ENCODE data around the gene OR2H1.

The OR2H1 gene

DNA sequence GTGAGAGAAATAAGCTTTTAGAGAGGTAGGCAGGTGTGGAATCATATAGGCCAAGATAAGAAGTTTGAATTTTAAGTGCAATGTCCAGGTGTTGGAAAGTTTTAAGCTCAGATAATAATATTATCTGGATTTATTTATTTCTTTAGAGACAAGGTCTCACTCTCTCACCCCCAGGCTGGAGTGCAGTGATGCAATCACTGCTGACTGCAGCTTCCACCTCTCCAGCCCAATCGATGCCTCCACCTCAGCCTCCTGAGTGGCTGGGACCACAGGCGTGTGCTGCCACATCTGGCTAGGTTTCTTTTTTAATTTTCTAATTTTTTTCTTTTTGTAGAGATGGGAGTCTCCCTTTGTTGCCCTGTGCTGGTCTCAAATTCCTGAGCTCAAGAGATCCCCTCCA is 36.3 kb downstream of the OR2H1 start:
- H3K23ac ChIP-seq (ENCODE audit: low read length in 2 of 2) = no peak overlapping the region
- no peak overlapping the region for H2BK120ac ChIP-seq (ENCODE audit: low read depth, low read length)
- H2BK12ac ChIP-seq (ENCODE audit: low read length in 2 of 2) = no peak overlapping the region
- no peak overlapping the region for H3K14ac ChIP-seq (ENCODE audit: low read length in 2 of 2)
- H2BK15ac ChIP-seq (ENCODE audit: low read depth, poor library complexity, severe bottlenecking) = no peak overlapping the region
- no peak overlapping the region for H3K18ac ChIP-seq (ENCODE audit: low read depth in 1 of 2, low read length in 2 of 2)
- H3K9me3 ChIP-seq (ENCODE audit: control insufficient read depth, low read length) = no peaks in the 10 kb centered on the region
- H3K27ac ChIP-seq (ENCODE audit: low read length, poor library complexity, severe bottlenecking) = no peak overlapping the region
- H3K79me1 ChIP-seq (replicated peaks; ENCODE audit: low read length, poor library complexity, severe bottlenecking) = no peaks in the 10 kb centered on the region
- no peaks in the 10 kb centered on the region for H3K36me3 ChIP-seq (ENCODE audit: control insufficient read depth in 1 of 2, insufficient read depth in 2 of 2, low read depth in 1 of 2, low read length in 2 of 2)
- H3K4me3 ChIP-seq (ENCODE audit: insufficient read depth in 1 of 2, low read depth in 1 of 2, low read length in 2 of 2) = no peak overlapping the region
- no peaks in the 10 kb centered on the region for H3K4me1 ChIP-seq (ENCODE audit: control insufficient read depth, insufficient read depth, low read depth, low read length)
- WGBS = 100% methylated on average over 1 of the region's 2 CpGs
- H2AK5ac ChIP-seq (ENCODE audit: low read length, severe bottlenecking) = no peak overlapping the region
- H3K4me2 ChIP-seq (ENCODE audit: low read length, poor library complexity, severe bottlenecking) = no peak overlapping the region
- no peak overlapping the region for H2AFZ ChIP-seq (ENCODE audit: low read depth, low read length)
- no peak overlapping the region for H4K8ac ChIP-seq (ENCODE audit: low read length)
- H4K91ac ChIP-seq (ENCODE audit: low read length) = no peak overlapping the region
- H3K27me3 ChIP-seq (ENCODE audit: control insufficient read depth in 1 of 2, insufficient read depth in 1 of 2, low read length in 2 of 2) = no peaks in the 10 kb centered on the region
- DNase-seq = no peak
- H3K4ac ChIP-seq (ENCODE audit: low read depth in 1 of 2, low read length in 2 of 2) = no peak overlapping the region
- H2BK5ac ChIP-seq (ENCODE audit: low read depth, low read length, poor library complexity, severe bottlenecking) = no peak overlapping the region
- no peak overlapping the region for H3K9ac ChIP-seq (ENCODE audit: low read length)

- H3K4ac ChIP-seq (ENCODE audit: low read depth in 1 of 2, low read length in 2 of 2) = no peak overlapping the region
- H2BK120ac ChIP-seq (ENCODE audit: low read depth, low read length) = no peak overlapping the region
- no peak overlapping the region for H2BK5ac ChIP-seq (ENCODE audit: low read depth, low read length, poor library complexity, severe bottlenecking)
- no peak for DNase-seq
- H3K27me3 ChIP-seq (ENCODE audit: control insufficient read depth in 1 of 2, insufficient read depth in 1 of 2, low read length in 2 of 2) = no peaks in the 10 kb centered on the region
- no peaks in the 10 kb centered on the region for H3K79me1 ChIP-seq (replicated peaks; ENCODE audit: low read length, poor library complexity, severe bottlenecking)
- no peak overlapping the region for H3K4me3 ChIP-seq (ENCODE audit: insufficient read depth in 1 of 2, low read depth in 1 of 2, low read length in 2 of 2)
- no peak overlapping the region for H3K9ac ChIP-seq (ENCODE audit: low read length)
- H2BK12ac ChIP-seq (ENCODE audit: low read length in 2 of 2) = no peak overlapping the region
- H3K27ac ChIP-seq (ENCODE audit: low read length, poor library complexity, severe bottlenecking) = no peak overlapping the region
- H4K8ac ChIP-seq (ENCODE audit: low read length) = no peak overlapping the region
- H2AFZ ChIP-seq (ENCODE audit: low read depth, low read length) = no peak overlapping the region
- no peak overlapping the region for H3K23ac ChIP-seq (ENCODE audit: low read length in 2 of 2)
- H2BK15ac ChIP-seq (ENCODE audit: low read depth, poor library complexity, severe bottlenecking) = no peak overlapping the region
- no peak overlapping the region for H4K91ac ChIP-seq (ENCODE audit: low read length)
- no peaks in the 10 kb centered on the region for H3K36me3 ChIP-seq (ENCODE audit: control insufficient read depth in 1 of 2, insufficient read depth in 2 of 2, low read depth in 1 of 2, low read length in 2 of 2)
- no peak overlapping the region for H3K18ac ChIP-seq (ENCODE audit: low read depth in 1 of 2, low read length in 2 of 2)
- no peaks in the 10 kb centered on the region for H3K4me1 ChIP-seq (ENCODE audit: control insufficient read depth, insufficient read depth, low read depth, low read length)
- no peak overlapping the region for H3K14ac ChIP-seq (ENCODE audit: low read length in 2 of 2)
- no peak overlapping the region for H3K4me2 ChIP-seq (ENCODE audit: low read length, poor library complexity, severe bottlenecking)
- H3K9me3 ChIP-seq (ENCODE audit: control insufficient read depth, low read length) = no peaks in the 10 kb centered on the region
- H2AK5ac ChIP-seq (ENCODE audit: low read length, severe bottlenecking) = no peak overlapping the region
- WGBS = 75% methylated on average over 2 of the region's 2 CpGs
Observed at GRCh38 chr6:29494131-29494530, 37.2 kb downstream of the OR2H1 start.

GRCh38 chr6:29495571-29495970 is 38.6 kb downstream of the OR2H1 start:
- no peak for DNase-seq
- no peak overlapping the region for H3K18ac ChIP-seq (ENCODE audit: low read depth in 1 of 2, low read length in 2 of 2)
- no peak overlapping the region for H3K4me3 ChIP-seq (ENCODE audit: insufficient read depth in 1 of 2, low read depth in 1 of 2, low read length in 2 of 2)
- no peak overlapping the region for H2BK15ac ChIP-seq (ENCODE audit: low read depth, poor library complexity, severe bottlenecking)
- WGBS = 82% methylated on average over 4 of the region's 4 CpGs
- no peaks in the 10 kb centered on the region for H3K9me3 ChIP-seq (ENCODE audit: control insufficient read depth, low read length)
- H2AK5ac ChIP-seq (ENCODE audit: low read length, severe bottlenecking) = no peak overlapping the region
- no peaks in the 10 kb centered on the region for H3K79me1 ChIP-seq (replicated peaks; ENCODE audit: low read length, poor library complexity, severe bottlenecking)
- no peak overlapping the region for H4K8ac ChIP-seq (ENCODE audit: low read length)
- no peak overlapping the region for H2AFZ ChIP-seq (ENCODE audit: low read depth, low read length)
- no peak overlapping the region for H2BK120ac ChIP-seq (ENCODE audit: low read depth, low read length)
- H3K27me3 ChIP-seq (ENCODE audit: control insufficient read depth in 1 of 2, insufficient read depth in 1 of 2, low read length in 2 of 2) = no peaks in the 10 kb centered on the region
- H3K4me1 ChIP-seq (ENCODE audit: control insufficient read depth, insufficient read depth, low read depth, low read length) = no peaks in the 10 kb centered on the region
- H3K4ac ChIP-seq (ENCODE audit: low read depth in 1 of 2, low read length in 2 of 2) = no peak overlapping the region
- H4K91ac ChIP-seq (ENCODE audit: low read length) = no peak overlapping the region
- H3K14ac ChIP-seq (ENCODE audit: low read length in 2 of 2) = no peak overlapping the region
- no peak overlapping the region for H2BK12ac ChIP-seq (ENCODE audit: low read length in 2 of 2)
- H3K36me3 ChIP-seq (ENCODE audit: control insufficient read depth in 1 of 2, insufficient read depth in 2 of 2, low read depth in 1 of 2, low read length in 2 of 2) = no peaks in the 10 kb centered on the region
- H2BK5ac ChIP-seq (ENCODE audit: low read depth, low read length, poor library complexity, severe bottlenecking) = no peak overlapping the region
- no peak overlapping the region for H3K4me2 ChIP-seq (ENCODE audit: low read length, poor library complexity, severe bottlenecking)
- no peak overlapping the region for H3K23ac ChIP-seq (ENCODE audit: low read length in 2 of 2)
- H3K27ac ChIP-seq (ENCODE audit: low read length, poor library complexity, severe bottlenecking) = no peak overlapping the region
- H3K9ac ChIP-seq (ENCODE audit: low read length) = no peak overlapping the region

GRCh38 chr6:29496961-29497360 is 40.0 kb downstream of the OR2H1 start:
- no peak overlapping the region for H3K4ac ChIP-seq (ENCODE audit: low read depth in 1 of 2, low read length in 2 of 2)
- H3K4me1 ChIP-seq (ENCODE audit: control insufficient read depth, insufficient read depth, low read depth, low read length) = no peaks in the 10 kb centered on the region
- H3K18ac ChIP-seq (ENCODE audit: low read depth in 1 of 2, low read length in 2 of 2) = no peak overlapping the region
- no peak overlapping the region for H3K27ac ChIP-seq (ENCODE audit: low read length, poor library complexity, severe bottlenecking)
- H3K23ac ChIP-seq (ENCODE audit: low read length in 2 of 2) = no peak overlapping the region
- H3K4me3 ChIP-seq (ENCODE audit: insufficient read depth in 1 of 2, low read depth in 1 of 2, low read length in 2 of 2) = no peak overlapping the region
- H4K8ac ChIP-seq (ENCODE audit: low read length) = no peak overlapping the region
- H4K91ac ChIP-seq (ENCODE audit: low read length) = no peak overlapping the region
- H2BK120ac ChIP-seq (ENCODE audit: low read depth, low read length) = no peak overlapping the region
- H2BK12ac ChIP-seq (ENCODE audit: low read length in 2 of 2) = no peak overlapping the region
- no peak overlapping the region for H3K9ac ChIP-seq (ENCODE audit: low read length)
- no peak overlapping the region for H2AFZ ChIP-seq (ENCODE audit: low read depth, low read length)
- no peak overlapping the region for H3K14ac ChIP-seq (ENCODE audit: low read length in 2 of 2)
- no peaks in the 10 kb centered on the region for H3K9me3 ChIP-seq (ENCODE audit: control insufficient read depth, low read length)
- H3K79me1 ChIP-seq (replicated peaks; ENCODE audit: low read length, poor library complexity, severe bottlenecking) = no peaks in the 10 kb centered on the region
- H3K27me3 ChIP-seq (ENCODE audit: control insufficient read depth in 1 of 2, insufficient read depth in 1 of 2, low read length in 2 of 2) = no peaks in the 10 kb centered on the region
- WGBS = 74% methylated on average over 4 of the region's 4 CpGs
- H3K36me3 ChIP-seq (ENCODE audit: control insufficient read depth in 1 of 2, insufficient read depth in 2 of 2, low read depth in 1 of 2, low read length in 2 of 2) = no peaks in the 10 kb centered on the region
- no peak overlapping the region for H2AK5ac ChIP-seq (ENCODE audit: low read length, severe bottlenecking)
- H2BK5ac ChIP-seq (ENCODE audit: low read depth, low read length, poor library complexity, severe bottlenecking) = no peak overlapping the region
- no peak overlapping the region for H2BK15ac ChIP-seq (ENCODE audit: low read depth, poor library complexity, severe bottlenecking)
- DNase-seq = no peak
- H3K4me2 ChIP-seq (ENCODE audit: low read length, poor library complexity, severe bottlenecking) = no peak overlapping the region

Data from mesenchymal stem cell (in vitro differentiated cells and primary cell).